Thoracic aorta (tissue), 2 donors: Measurements from ENCODE around the gene SPRR5. TPM values are rescaled to one million over a fixed set of nuclear protein-coding genes. Genes with fewer than 3 reads are reported as not detected.

Experiments used
- ATAC-seq: fragments of 150-250 bp; one replicate; pipeline ENCODE4 v1.8.0; 2017; ENCODE audit warnings: low read depth; ENCODE audit not compliant: insufficient number of reproducible peaks, low FRiP score
- DNase-seq: peaks from one replicate; pipeline ENCODE4 v3.0.0-alpha.2; 2020; ENCODE audit warnings: low spot score
- H3K27ac ChIP-seq, 2 donors: fragments of 200-600 bp; sonication (generic); 1 replicate in 1 of 2; 2 replicates in 1 of 2; pipeline ENCODE4 v1.5.1; 2016; ENCODE audit warnings: mild to moderate bottlenecking in 2 of 2, moderate library complexity in 2 of 2
- H3K27me3 ChIP-seq: fragments of 200-600 bp; sonication (generic); replicated peaks from 2 replicates; pipeline ENCODE4 v1.6.0; 2016; ENCODE audit warnings: mild to moderate bottlenecking; ENCODE audit not compliant: insufficient read depth
- H3K36me3 ChIP-seq: fragments of 200-600 bp; sonication (generic); one replicate; pipeline ENCODE4 v1.5.1; 2016
- H3K4me1 ChIP-seq, 2 donors: fragments of 200-600 bp; sonication (generic); 1 replicate in 1 of 2; 2 replicates in 1 of 2; pipeline versions ENCODE4 v1.5.1 to v1.6.0; 2016; ENCODE audit warnings: low read depth in 2 of 2, mild to moderate bottlenecking in 1 of 2; ENCODE audit not compliant: control insufficient read depth in 1 of 2
- H3K4me3 ChIP-seq: fragments of 200-600 bp; sonication (generic); 2 replicates; pipeline ENCODE4 v1.5.1; 2016; ENCODE audit warnings: mild to moderate bottlenecking
- H3K9me3 ChIP-seq: fragments of 200-600 bp; sonication (generic); 2 replicates; pipeline ENCODE4 v1.5.1; 2016
- CTCF ChIP-seq: fragments of 200-600 bp; sonication (generic); IDR thresholded peaks from one replicate; pipeline ENCODE4 v1.5.1; 2019; ENCODE audit warnings: antibody characterized with exemption
- total RNA-seq, 2 donors: library from RNA; depleted of rRNA; stranded (reverse); fragments of >200 nt; gene quantifications; one replicate each; pipeline versions ENCODE4 v1.1.0 to v1.2.3, GENCODE V29; 2016

The SPRR5 gene
- total RNA-seq, 2 donors from 2014 or later = not detected

DNA sequence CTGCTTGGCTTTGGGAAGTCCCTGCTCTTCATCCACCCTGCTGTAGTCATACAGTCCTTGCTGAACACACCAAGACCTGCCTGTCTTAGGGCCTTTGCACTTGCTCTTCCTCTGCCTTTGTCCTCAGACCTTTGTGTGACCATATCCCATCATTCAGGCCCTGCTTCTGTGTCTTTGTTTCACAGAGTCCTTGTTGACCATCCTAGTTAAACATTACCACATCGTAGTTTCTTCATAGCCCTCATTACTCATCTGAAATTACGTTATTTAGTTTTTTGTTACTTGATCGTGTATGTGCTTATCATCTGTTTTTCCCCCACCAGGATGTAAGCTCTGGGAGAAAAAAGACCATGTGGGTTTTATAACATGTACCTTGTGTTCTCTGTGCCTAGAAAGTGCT, 18.3 kb upstream of the SPRR5 start:
- H3K27ac ChIP-seq = no peak overlapping the region
- ATAC-seq = no peak
- no peak for DNase-seq
- H3K27me3 ChIP-seq = no peaks in the 10 kb centered on the region
- H3K9me3 ChIP-seq = no peaks in the 10 kb centered on the region
- H3K4me3 ChIP-seq = no peak overlapping the region
- H3K4me1 ChIP-seq = no peaks in the 10 kb centered on the region
- no peaks in the 10 kb centered on the region for H3K36me3 ChIP-seq
- no peak for TF ChIP-seq CTCF

DNA sequence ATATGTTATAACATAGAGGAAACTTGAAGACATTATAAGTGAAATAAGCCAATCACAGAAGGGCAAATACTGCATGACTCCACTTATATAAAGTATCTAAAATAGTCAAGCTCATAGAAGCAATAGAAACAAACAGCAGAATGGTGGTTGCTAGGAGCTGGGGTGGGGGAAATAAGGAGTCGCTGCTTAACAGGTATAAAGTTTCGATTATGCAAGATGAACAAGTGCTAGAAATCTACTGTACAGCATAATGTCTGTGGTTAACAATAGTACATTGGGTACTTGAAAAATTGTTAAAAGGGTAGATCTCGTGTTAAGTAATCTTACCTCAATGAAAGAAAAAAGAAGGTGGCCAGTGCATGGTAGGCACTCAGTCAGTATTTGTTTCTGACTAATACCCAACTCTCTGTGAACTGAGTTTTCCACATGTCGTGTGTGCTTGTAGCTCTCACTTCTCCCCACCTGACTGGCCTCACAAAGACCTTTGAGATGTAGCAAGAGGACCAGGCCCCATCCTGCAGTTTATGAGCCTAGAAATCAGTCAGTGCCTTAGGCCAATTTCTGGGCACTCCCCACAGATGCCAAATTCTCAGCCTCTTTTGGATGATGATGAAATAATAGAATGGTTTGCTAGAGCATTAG, 14.7 kb upstream of the SPRR5 start:
- no peaks in the 10 kb centered on the region for H3K4me1 ChIP-seq
- ATAC-seq (no peak), DNase-seq (no peak)
- no peaks in the 10 kb centered on the region for H3K9me3 ChIP-seq
- no peaks in the 10 kb centered on the region for H3K36me3 ChIP-seq
- H3K4me3 ChIP-seq = no peak overlapping the region
- TF ChIP-seq CTCF = no peak
- H3K27me3 ChIP-seq = no peaks in the 10 kb centered on the region
- no peak overlapping the region for H3K27ac ChIP-seq

DNA sequence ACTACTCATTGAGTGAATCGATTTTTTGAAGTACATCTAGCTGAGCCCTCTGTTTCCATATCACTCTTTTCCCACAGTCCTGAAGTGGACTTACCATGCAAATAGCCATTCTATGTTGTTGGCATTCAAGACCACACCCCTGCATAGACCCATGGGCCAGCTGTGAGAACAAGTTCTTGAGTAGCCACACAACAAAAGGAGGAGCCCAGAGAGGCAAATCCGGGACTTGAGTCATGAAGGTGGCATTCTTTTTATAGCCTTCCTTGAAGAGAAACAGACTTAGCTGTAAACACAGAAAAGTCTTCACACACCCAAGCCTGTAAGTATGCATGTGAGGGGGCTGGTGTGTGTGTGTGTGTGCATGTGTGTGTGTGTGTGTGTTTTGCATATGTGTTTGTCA, 13.8 kb upstream of the SPRR5 start:
- H3K27me3 ChIP-seq = no peaks in the 10 kb centered on the region
- H3K4me1 ChIP-seq = no peaks in the 10 kb centered on the region
- no peak for TF ChIP-seq CTCF
- H3K4me3 ChIP-seq = no peak overlapping the region
- no peaks in the 10 kb centered on the region for H3K9me3 ChIP-seq
- no peak overlapping the region for H3K27ac ChIP-seq
- H3K36me3 ChIP-seq = no peaks in the 10 kb centered on the region
- ATAC-seq = no peak
- no peak for DNase-seq

- H3K27ac ChIP-seq = no peak overlapping the region
- H3K27me3 ChIP-seq = no peaks in the 10 kb centered on the region
- ATAC-seq = no peak
- no peaks in the 10 kb centered on the region for H3K4me1 ChIP-seq
- H3K9me3 ChIP-seq = no peaks in the 10 kb centered on the region
- no peak for DNase-seq
- H3K4me3 ChIP-seq = no peak overlapping the region
- no peak for TF ChIP-seq CTCF
- no peaks in the 10 kb centered on the region for H3K36me3 ChIP-seq
These were observed 6.4 kb upstream of the SPRR5 start for GRCh38 chr1:152940614-152941013.

DNA sequence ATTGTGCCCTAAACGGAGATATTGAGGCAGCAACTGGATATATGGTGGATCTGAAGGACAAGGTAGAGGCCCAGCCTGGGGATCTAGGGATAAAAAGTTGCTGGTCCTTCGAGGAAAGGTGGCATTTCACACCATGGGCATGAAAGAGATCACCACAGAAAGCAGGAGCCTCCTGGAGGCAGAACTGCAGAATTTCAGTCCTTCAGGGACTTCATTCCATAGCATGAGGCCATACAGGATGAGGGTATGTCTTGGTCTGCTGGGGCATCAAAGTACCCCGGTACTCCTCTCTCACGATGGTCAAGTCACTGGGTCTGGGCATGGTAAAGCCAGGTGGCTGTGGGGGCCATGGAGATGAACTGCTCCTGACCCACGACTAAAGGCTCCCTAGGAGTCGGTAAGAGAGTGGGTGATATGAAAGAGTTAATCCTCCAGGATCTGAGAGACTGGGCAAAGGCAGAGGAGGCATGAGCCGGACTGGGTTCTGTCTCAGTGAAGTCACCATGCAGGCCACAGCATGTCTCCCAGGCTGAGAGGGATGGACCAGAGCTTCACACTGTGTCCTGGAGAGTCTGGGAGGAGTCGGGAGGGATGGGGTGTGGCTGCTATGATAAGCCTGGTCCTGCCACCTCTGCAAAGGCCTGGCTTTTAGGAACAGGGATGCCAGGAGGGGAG, 5.8 kb upstream of the SPRR5 start:
- TF ChIP-seq CTCF = no peak
- Histone ChIP-seq H3K27me3 (no peaks in the 10 kb centered on the region), H3K4me1 (no peaks in the 10 kb centered on the region), H3K4me3 (no peak overlapping the region), H3K9me3 (no peaks in the 10 kb centered on the region), H3K27ac (no peak overlapping the region), H3K36me3 (no peaks in the 10 kb centered on the region)
- ATAC-seq (no peak), DNase-seq (no peak)
